ENCODE results near the gene TBC1D5. TPM values are rescaled to one million over a fixed set of nuclear protein-coding genes. Genes with fewer than 3 reads are reported as not detected.
A peak's percentile ranks its signal among the peaks of the same experiment; 100 is the strongest.

TBC1D5 gene
- total and polyA plus RNA-seq, 12 donors: 6.7 to 35.6 (median 30.5) TPM

DNA sequence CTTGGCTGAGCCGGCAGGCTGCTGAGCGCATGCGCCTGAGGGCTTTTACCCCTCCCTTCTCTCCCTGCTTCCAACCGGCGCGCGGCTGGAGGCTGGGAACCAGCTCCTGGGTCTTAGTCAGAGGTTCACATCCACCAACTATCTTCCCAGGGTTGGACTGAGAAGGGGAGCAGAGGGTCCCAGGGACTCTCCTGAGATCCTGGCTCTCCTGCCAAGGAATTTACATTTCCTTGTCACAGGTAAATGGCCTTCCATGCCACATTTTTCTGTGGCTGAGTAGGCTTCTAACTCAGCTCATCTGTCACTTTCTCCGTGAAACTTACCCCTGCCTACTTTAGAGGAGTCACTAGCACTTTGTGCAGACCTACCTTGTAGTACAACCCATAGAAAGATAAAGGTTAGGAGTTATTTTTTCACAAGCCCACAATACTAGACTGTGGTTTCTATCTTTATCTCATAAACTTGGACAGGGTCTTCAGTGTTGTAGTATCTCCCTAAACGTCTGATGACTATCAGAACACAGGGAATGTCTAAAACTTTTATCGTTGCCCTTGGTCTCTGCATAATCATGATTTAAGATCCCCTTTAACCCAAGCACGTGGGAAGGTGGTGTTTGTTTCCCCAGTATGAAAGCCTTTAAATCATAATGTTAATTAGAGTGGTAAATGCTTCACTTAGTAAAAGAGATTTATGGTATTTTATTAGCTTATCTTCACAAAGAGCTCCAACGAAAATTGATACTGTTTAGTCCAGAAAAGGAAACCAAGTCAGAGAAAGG, 638 bp upstream of the TBC1D5 start:
- WGBS, 2 donors: 1% methylated on average over 12 of the region's 12 CpGs
- TF ChIP-seq, protein P1, sequence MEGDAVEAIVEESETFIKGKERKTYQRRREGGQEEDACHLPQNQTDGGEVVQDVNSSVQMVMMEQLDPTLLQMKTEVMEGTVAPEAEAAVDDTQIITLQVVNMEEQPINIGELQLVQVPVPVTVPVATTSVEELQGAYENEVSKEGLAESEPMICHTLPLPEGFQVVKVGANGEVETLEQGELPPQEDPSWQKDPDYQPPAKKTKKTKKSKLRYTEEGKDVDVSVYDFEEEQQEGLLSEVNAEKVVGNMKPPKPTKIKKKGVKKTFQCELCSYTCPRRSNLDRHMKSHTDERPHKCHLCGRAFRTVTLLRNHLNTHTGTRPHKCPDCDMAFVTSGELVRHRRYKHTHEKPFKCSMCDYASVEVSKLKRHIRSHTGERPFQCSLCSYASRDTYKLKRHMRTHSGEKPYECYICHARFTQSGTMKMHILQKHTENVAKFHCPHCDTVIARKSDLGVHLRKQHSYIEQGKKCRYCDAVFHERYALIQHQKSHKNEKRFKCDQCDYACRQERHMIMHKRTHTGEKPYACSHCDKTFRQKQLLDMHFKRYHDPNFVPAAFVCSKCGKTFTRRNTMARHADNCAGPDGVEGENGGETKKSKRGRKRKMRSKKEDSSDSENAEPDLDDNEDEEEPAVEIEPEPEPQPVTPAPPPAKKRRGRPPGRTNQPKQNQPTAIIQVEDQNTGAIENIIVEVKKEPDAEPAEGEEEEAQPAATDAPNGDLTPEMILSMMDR (IDR thresholded peaks at IDR 0.05): no peak
- ATAC-seq: peak in 3 of 8 donors; percentile 3 to 5 (median 5)

DNA sequence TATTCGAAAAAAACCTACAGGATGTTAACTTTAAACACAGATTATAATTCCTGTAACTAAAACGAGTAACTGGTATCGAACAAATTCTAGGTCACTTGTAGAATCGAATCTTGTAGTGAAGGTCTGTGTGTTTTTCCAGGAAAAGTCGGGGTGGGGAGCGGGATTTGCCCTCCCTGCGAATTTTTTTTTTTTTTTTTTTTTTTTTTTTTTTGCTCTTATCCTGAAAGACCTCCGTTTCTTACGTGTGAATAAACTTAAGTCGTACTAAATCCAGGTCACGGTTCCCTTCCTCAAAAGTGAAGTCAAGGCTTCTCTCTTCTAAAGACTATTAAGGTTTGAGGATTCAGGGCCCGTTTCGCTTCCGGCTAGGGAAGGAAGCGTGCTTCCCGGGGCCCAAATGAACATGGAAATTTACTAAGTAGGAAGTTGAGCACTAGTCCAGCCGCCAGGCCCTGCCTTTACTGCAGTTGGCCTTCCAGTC, 770 bp downstream of the TBC1D5 start:
- no peaks in the 10 kb centered on the region for H3K36me3 ChIP-seq
- H3K9me3 ChIP-seq: no peaks in the 10 kb centered on the region
- H3K4me1 ChIP-seq: peaks cover 3 to 57% (median 36%) of the 10 kb centered on the region in 9 donors
- H3K27ac ChIP-seq: peak overlapping the region; percentile 94 to 100 (median 98)
- no peak for DNase-seq
- intact Hi-C loops (cut with DNase I): loop anchor here in 2 of 10 donors (5.0 kb wide), 1 partner anchor 94 kb away; no protein-coding TSS in a partner anchor
- no peaks in the 10 kb centered on the region for H3K27me3 ChIP-seq
- H3K4me3 ChIP-seq: peak overlapping the region; percentile 76 to 93 (median 88)
- TF ChIP-seq, protein P1 (IDR thresholded peaks at IDR 0.05): peak in 1 of 9 donors; percentile 9
- ATAC-seq: peak in 1 of 8 donors; percentile 44
- 1% methylated on average over 17 of the region's 17 CpGs for WGBS, 2 donors

More for the DNA sequence above, 638 bp upstream of the TBC1D5 start:
- Histone ChIP-seq H3K27me3 (no peaks in the 10 kb centered on the region), H3K9me3 (no peaks in the 10 kb centered on the region), H3K4me1 (peaks cover 3 to 53% (median 33%) of the 10 kb centered on the region in 9 donors), H3K27ac (peak overlapping the region; percentile 94 to 100 (median 98)), H3K4me3 (peak overlapping the region; percentile 76 to 93 (median 88)), H3K36me3 (no peaks in the 10 kb centered on the region)
- no peak for DNase-seq
- intact Hi-C loops (cut with DNase I): loop anchor here in 2 of 10 donors (5.0 kb wide), 1 partner anchor 96 kb away; no protein-coding TSS in a partner anchor

DNA sequence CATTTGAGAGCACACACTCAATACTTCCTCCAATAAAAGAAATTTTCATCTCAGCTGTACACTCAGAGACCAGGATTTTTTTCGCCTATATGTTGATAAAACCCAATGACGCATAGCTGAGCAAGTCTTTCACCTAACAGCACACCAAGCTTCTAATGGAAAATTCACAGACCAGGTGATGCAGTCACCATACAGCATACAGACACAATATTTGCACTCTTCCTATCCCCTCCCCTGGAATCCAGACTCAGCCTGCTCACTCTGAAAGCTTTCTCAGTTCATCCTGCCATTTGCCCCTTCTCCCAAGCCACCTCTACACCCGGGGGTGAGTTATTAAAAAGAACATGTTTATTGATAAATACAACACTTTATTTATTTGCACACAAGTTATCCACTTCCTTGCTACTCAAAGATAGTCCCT, 1.7 kb downstream of the TBC1D5 start:
- no peaks in the 10 kb centered on the region for H3K27me3 ChIP-seq
- peak overlapping the region in 9 of 10 donors; percentile 76 to 93 (median 88) for H3K4me3 ChIP-seq
- WGBS, 2 donors: 34 to 45% methylated on average over 3 of the region's 3 CpGs
- DNase-seq (no peak), ATAC-seq (no peak)
- TF ChIP-seq, protein P1 (IDR thresholded peaks at IDR 0.05): no peak
- peak overlapping the region in 9 of 10 donors; percentile 96 to 100 (median 99) for H3K27ac ChIP-seq
- intact Hi-C loops (cut with DNase I): loop anchor here in 2 of 10 donors (5.0 kb wide), 1 partner anchor 93 kb away; no protein-coding TSS in a partner anchor
- H3K4me1 ChIP-seq: peaks cover 3 to 57% (median 36%) of the 10 kb centered on the region in 9 donors
- no peaks in the 10 kb centered on the region for H3K36me3 ChIP-seq
- H3K9me3 ChIP-seq: no peaks in the 10 kb centered on the region

DNA sequence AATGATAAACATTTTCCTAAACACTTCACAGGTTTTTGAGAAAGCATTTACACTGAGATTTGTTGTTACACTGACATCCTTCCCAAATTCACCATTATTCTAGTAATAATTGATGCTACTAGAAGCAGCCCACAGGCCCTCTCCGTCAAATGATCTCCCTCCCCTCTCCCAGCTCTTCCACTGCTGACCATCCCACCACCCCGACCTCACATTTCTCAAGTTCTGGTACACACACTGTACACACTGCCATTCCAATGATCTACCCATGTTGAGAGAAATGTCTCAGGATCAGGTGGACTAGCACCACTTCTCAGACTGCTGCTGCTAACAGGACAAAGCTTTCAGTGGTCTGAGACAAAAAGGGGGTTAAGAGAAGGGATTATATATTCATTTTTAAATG, 3.5 kb downstream of the TBC1D5 start:
- DNase-seq (no peak), ATAC-seq (no peak)
- Histone ChIP-seq H3K36me3 (peaks cover 0 to 5% (median 0%) of the 10 kb centered on the region in 9 donors), H3K9me3 (no peaks in the 10 kb centered on the region), H3K27me3 (no peaks in the 10 kb centered on the region), H3K4me1 (peaks cover 3 to 55% (median 36%) of the 10 kb centered on the region in 9 donors), H3K27ac (peak overlapping the region in 2 of 10 donors; percentile 12 to 98), H3K4me3 (peak overlapping the region in 1 of 10 donors; percentile 19)
- 87 to 89% methylated on average over 2 of the region's 2 CpGs for WGBS, 2 donors
- intact Hi-C loops (cut with DNase I): no loop called here
- TF ChIP-seq, protein P1 (IDR thresholded peaks at IDR 0.05): no peak
